HG03457 (cell line): ENCODE data around the gene ZNF750.

Source experiments
- ATAC-seq: cut with Tn5 transposase; IDR thresholded peaks from one replicate; pipeline ENCODE4 v1.9.1; 2021; ENCODE audit warnings: moderate number of reproducible peaks; ENCODE audit not compliant: unreplicated experiment

Gene ZNF750

GRCh38 chr17:82860606-82861392, 21.0 kb upstream of the ZNF750 start:
- no peak for ATAC-seq

- no peak for ATAC-seq
Observed at GRCh38 chr17:82859431-82860403, 19.9 kb upstream of the ZNF750 start.

GRCh38 chr17:82858376-82859126, 18.7 kb upstream of the ZNF750 start:
- ATAC-seq: no peak

GRCh38 chr17:82856361-82856760, 16.5 kb upstream of the ZNF750 start:
- ATAC-seq: no peak

GRCh38 chr17:82854226-82854625, 14.4 kb upstream of the ZNF750 start:
- ATAC-seq: no peak

- no peak for ATAC-seq
Observed at GRCh38 chr17:82851381-82851780, 11.6 kb upstream of the ZNF750 start.

GRCh38 chr17:82849076-82849945, 9.5 kb upstream of the ZNF750 start:
- ATAC-seq: no peak

GRCh38 chr17:82848022-82848592, 8.3 kb upstream of the ZNF750 start:
- ATAC-seq: no peak

- no peak for ATAC-seq
Observed at GRCh38 chr17:82846061-82846691, 6.4 kb upstream of the ZNF750 start.

- ATAC-seq: no peak
Observed at GRCh38 chr17:82845163-82845807, 5.5 kb upstream of the ZNF750 start.

GRCh38 chr17:82844796-82845162, 5.0 kb upstream of the ZNF750 start:
- ATAC-seq: no peak

- no peak for ATAC-seq
Observed at GRCh38 chr17:82843904-82844680, 4.3 kb upstream of the ZNF750 start.

- ATAC-seq: no peak
Observed at GRCh38 chr17:82841921-82842596, 2.2 kb upstream of the ZNF750 start.

- ATAC-seq: no peak
Observed at GRCh38 chr17:82840431-82840831, 609 bp upstream of the ZNF750 start.

GRCh38 chr17:82838386-82839063, 1.3 kb downstream of the ZNF750 start:
- ATAC-seq: no peak

- ATAC-seq: no peak
Observed at GRCh38 chr17:82837586-82838320, 2.1 kb downstream of the ZNF750 start.
